K562 (cell line): ENCODE measurements around the gene CCDC116. TPM values are rescaled to one million over a fixed set of nuclear protein-coding genes. Genes with fewer than 3 reads are reported as not detected.

Experiments
- E2F6 ChIP-seq, 2 experiments: IDR thresholded peaks; 2 replicates each; pipeline ENCODE4 v1.6.1; 2011; ENCODE audit warnings: borderline replicate concordance in 1 of 2, control low read depth in 1 of 2, low read depth in 1 of 2, low read length in 1 of 2, mild to moderate bottlenecking in 1 of 2, mixed read lengths in 1 of 2, moderate library complexity in 1 of 2; ENCODE audit not compliant: insufficient read depth in 1 of 2, insufficient read length in 1 of 2, poor library complexity in 1 of 2, severe bottlenecking in 1 of 2; ENCODE audit errors: extremely low read depth in 1 of 2
- EGR1 ChIP-seq: fragments of 450-650 bp; conservative IDR thresholded peaks from 2 replicates; pipeline ENCODE4 v1.6.1; 2017; ENCODE audit warnings: mild to moderate bottlenecking
- IRF9 ChIP-seq: fragments of 450-650 bp; IDR thresholded peaks from 2 replicates; pipeline ENCODE4 v1.6.1; 2016; ENCODE audit warnings: missing biosample characterization, missing genetic modification characterization
- KDM5B ChIP-seq: fragments of 200-600 bp; sonication (generic); IDR thresholded peaks from 2 replicates; pipeline ENCODE4 v1.6.1; 2012; ENCODE audit warnings: low read depth, mild to moderate bottlenecking, moderate library complexity, low read length, control low read depth, inconsistent platforms; ENCODE audit not compliant: insufficient replicate concordance
- MTA1 ChIP-seq: fragments of 450-650 bp; IDR thresholded peaks from 2 replicates; pipeline ENCODE4 v1.6.1; 2017; ENCODE audit warnings: borderline replicate concordance
- NR3C1 ChIP-seq: sonication (generic); formaldehyde crosslinking; IDR thresholded peaks from 2 replicates; pipeline ENCODE4 v1.8.1; 2022; ENCODE audit warnings: missing genetic modification reagents
- PCBP2 ChIP-seq: fragments of 200-400 bp; formaldehyde crosslinking; IDR thresholded peaks from 2 replicates; pipeline ENCODE4 v1.6.1; 2018; ENCODE audit warnings: low read length, low read depth, mild to moderate bottlenecking, moderate library complexity; ENCODE audit not compliant: poor library complexity, severe bottlenecking
- POLR2A ChIP-seq: fragments of 450-650 bp; conservative IDR thresholded peaks from 2 replicates; pipeline ENCODE4 v1.6.1; 2016
- PPARD ChIP-seq: fragments of 250-450 bp; sonication (Bioruptor Pico); IDR thresholded peaks from 2 replicates; pipeline ENCODE4 v1.8.0; 2022; ENCODE audit warnings: inconsistent platforms, mild to moderate bottlenecking, moderate library complexity
- PYGO2 ChIP-seq: fragments of 450-650 bp; IDR thresholded peaks from 2 replicates; pipeline ENCODE4 v1.6.1; 2016; ENCODE audit warnings: mild to moderate bottlenecking, missing genetic modification characterization, moderate library complexity, missing compliant biosample characterization
- SREBF1 ChIP-seq: fragments of 150-350 bp; IDR thresholded peaks from 2 replicates; pipeline ENCODE4 v1.6.1; 2014; ENCODE audit warnings: antibody characterized with exemption, low read depth, low read length, borderline replicate concordance
- TBL1XR1 ChIP-seq, 2 experiments: IDR thresholded peaks; 2 replicates each; pipeline ENCODE4 v1.6.1; 2012; ENCODE audit warnings: improper control_type of control experiment in 2 of 2, low read length in 2 of 2, mild to moderate bottlenecking in 1 of 2
- TRIM24 ChIP-seq, 2 experiments: fragments of 450-650 bp; IDR thresholded peaks; 2 replicates each; pipeline ENCODE4 v1.6.1; 2016
- ZNF140 ChIP-seq: fragments of 250-450 bp; sonication (Bioruptor Pico); IDR thresholded peaks from 2 replicates; pipeline ENCODE4 v1.8.0; 2021; ENCODE audit warnings: moderate library complexity, mild to moderate bottlenecking, inconsistent platforms
- ZNF384 ChIP-seq: IDR thresholded peaks from 2 replicates; pipeline ENCODE4 v1.6.1; 2012; ENCODE audit warnings: low read depth, low read length, improper control_type of control experiment
- ZSCAN32 ChIP-seq: fragments of 450-650 bp; formaldehyde crosslinking; IDR thresholded peaks from 2 replicates; pipeline ENCODE4 v1.4.0; 2020; ENCODE audit warnings: mild to moderate bottlenecking, moderate library complexity
- polyA plus RNA-seq, 8 experiments: library from polyadenylated mRNA; depleted of rRNA in 4 of 8; stranded (reverse) in 5 of 8; unstranded in 3 of 8; fragments of >200 nt; fragmentation: Nextera tagmentation in 2 of 8; fragmentation: Illumina TruSeq in 1 of 8; extraction: Ambion mirVana in 2 of 8; extraction: Trizol in 1 of 8; gene quantifications; 2 replicates each; pipeline versions ENCODE4 v1.2.1 to v1.2.3, GENCODE V29; 2011 to 2014; ENCODE audit warnings: inconsistent platforms in 1 of 8, missing spikeins in 1 of 8
- total RNA-seq, 7 experiments: library from RNA; depleted of rRNA in 6 of 7; stranded (reverse); fragments of >200 nt in 6 of 7; fragmentation: Illumina TruSeq in 2 of 7; extraction: Trizol in 2 of 7; gene quantifications; 2 replicates each; pipeline versions ENCODE4 v1.2.1 to v1.2.3, GENCODE V29; 2011 to 2021; ENCODE audit warnings: low replicate concordance in 1 of 7
- TF ChIP-seq, protein P1 (sequence below): fragments of 450-650 bp; formaldehyde crosslinking; IDR thresholded peaks from 2 replicates; pipeline ENCODE4 v1.4.0; 2020; ENCODE audit warnings: mild to moderate bottlenecking, mixed read lengths
- TF ChIP-seq, protein P2 (sequence below): fragments of 150-350 bp; IDR thresholded peaks from 2 replicates; pipeline ENCODE4 v1.6.1; 2014; ENCODE audit warnings: low read depth, mild to moderate bottlenecking, low read length, borderline replicate concordance
- TF ChIP-seq, protein P3 (sequence below): fragments of 450-650 bp; formaldehyde crosslinking; IDR thresholded peaks from 2 replicates; pipeline ENCODE4 v1.4.0; 2020; ENCODE audit warnings: mild to moderate bottlenecking

CCDC116 gene
- total and polyA plus RNA-seq, 9 of the 15 experiments (the other 6 are each of a cell fraction or from before 2014, with no cell fraction given): 1.6 to 11.3 (median 4.7) TPM

- no peak for TF ChIP-seq POLR2A
- TF ChIP-seq IRF9 (tag): no peak
- peak; percentile 88 to 92 for TF ChIP-seq TBL1XR1 (IDR thresholded peaks at IDR 0.05; ENCODE audit: low read length in 2 of 2)
- peak; percentile 68 for TF ChIP-seq ZNF384
- TF ChIP-seq PYGO2 (tag): no peak
- no peak for TF ChIP-seq MTA1
- TF ChIP-seq PCBP2: no peak
- no peak for TF ChIP-seq TRIM24 (IDR thresholded peaks at IDR 0.05)
- TF ChIP-seq, protein P1, sequence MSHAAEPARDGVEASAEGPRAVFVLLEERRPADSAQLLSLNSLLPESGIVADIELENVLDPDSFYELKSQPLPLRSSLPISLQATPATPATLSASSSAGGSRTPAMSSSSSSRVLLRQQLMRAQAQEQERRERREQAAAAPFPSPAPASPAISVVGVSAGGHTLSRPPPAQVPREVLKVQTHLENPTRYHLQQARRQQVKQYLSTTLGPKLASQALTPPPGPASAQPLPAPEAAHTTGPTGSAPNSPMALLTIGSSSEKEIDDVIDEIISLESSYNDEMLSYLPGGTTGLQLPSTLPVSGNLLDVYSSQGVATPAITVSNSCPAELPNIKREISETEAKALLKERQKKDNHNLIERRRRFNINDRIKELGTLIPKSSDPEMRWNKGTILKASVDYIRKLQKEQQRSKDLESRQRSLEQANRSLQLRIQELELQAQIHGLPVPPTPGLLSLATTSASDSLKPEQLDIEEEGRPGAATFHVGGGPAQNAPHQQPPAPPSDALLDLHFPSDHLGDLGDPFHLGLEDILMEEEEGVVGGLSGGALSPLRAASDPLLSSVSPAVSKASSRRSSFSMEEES: no peak
- TF ChIP-seq NR3C1 (CRISPR knock-in tag): no peak
- no peak for TF ChIP-seq ZSCAN32
- peak; percentile 80; the same call in 1 of the 2 replicates for TF ChIP-seq SREBF1
- no peak for TF ChIP-seq E2F6 (IDR thresholded peaks at IDR 0.05; ENCODE audit: borderline replicate concordance in 1 of 2, extremely low read depth in 1 of 2, insufficient read depth in 1 of 2, insufficient read length in 1 of 2, low read depth in 1 of 2, low read length in 1 of 2, poor library complexity in 1 of 2, severe bottlenecking in 1 of 2)
- TF ChIP-seq, protein P2, sequence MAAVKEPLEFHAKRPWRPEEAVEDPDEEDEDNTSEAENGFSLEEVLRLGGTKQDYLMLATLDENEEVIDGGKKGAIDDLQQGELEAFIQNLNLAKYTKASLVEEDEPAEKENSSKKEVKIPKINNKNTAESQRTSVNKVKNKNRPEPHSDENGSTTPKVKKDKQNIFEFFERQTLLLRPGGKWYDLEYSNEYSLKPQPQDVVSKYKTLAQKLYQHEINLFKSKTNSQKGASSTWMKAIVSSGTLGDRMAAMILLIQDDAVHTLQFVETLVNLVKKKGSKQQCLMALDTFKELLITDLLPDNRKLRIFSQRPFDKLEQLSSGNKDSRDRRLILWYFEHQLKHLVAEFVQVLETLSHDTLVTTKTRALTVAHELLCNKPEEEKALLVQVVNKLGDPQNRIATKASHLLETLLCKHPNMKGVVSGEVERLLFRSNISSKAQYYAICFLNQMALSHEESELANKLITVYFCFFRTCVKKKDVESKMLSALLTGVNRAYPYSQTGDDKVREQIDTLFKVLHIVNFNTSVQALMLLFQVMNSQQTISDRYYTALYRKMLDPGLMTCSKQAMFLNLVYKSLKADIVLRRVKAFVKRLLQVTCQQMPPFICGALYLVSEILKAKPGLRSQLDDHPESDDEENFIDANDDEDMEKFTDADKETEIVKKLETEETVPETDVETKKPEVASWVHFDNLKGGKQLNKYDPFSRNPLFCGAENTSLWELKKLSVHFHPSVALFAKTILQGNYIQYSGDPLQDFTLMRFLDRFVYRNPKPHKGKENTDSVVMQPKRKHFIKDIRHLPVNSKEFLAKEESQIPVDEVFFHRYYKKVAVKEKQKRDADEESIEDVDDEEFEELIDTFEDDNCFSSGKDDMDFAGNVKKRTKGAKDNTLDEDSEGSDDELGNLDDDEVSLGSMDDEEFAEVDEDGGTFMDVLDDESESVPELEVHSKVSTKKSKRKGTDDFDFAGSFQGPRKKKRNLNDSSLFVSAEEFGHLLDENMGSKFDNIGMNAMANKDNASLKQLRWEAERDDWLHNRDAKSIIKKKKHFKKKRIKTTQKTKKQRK: peak; percentile 10; the same call in 1 of the 2 replicates
- TF ChIP-seq PPARD (CRISPR knock-in tag): no peak
- TF ChIP-seq KDM5B: no peak
- TF ChIP-seq EGR1: no peak
- TF ChIP-seq, protein P3, sequence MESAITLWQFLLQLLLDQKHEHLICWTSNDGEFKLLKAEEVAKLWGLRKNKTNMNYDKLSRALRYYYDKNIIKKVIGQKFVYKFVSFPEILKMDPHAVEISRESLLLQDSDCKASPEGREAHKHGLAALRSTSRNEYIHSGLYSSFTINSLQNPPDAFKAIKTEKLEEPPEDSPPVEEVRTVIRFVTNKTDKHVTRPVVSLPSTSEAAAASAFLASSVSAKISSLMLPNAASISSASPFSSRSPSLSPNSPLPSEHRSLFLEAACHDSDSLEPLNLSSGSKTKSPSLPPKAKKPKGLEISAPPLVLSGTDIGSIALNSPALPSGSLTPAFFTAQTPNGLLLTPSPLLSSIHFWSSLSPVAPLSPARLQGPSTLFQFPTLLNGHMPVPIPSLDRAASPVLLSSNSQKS (CRISPR knock-in tag): no peak
- TF ChIP-seq ZNF140 (CRISPR knock-in tag): no peak
Observed at GRCh38 chr22:21642584-21643448, 10.3 kb downstream of the CCDC116 start (continued).
